CD14-positive monocyte (primary cell): ENCODE results near the gene EXTL1. TPM values are rescaled to one million over a fixed set of nuclear protein-coding genes. Genes with fewer than 3 reads are reported as not detected.

Source experiments
- DNase-seq, 3 donors: peaks; one replicate each; pipeline ENCODE4 v3.0.0-alpha.2; 2011 to 2022
- H2AFZ ChIP-seq: 2 replicates; pipeline ENCODE4 v1.6.0; 2012; ENCODE audit warnings: mild to moderate bottlenecking, low read depth, low read length, inconsistent platforms; ENCODE audit not compliant: insufficient read depth, poor library complexity, severe bottlenecking
- H3K27ac ChIP-seq, 2 donors: 1 replicate in 1 of 2; 2 replicates in 1 of 2; pipeline ENCODE4 v1.5.1; 2012 to 2013; ENCODE audit warnings: low read length in 2 of 2, control low read depth in 1 of 2, inconsistent platforms in 1 of 2, low read depth in 1 of 2, mild to moderate bottlenecking in 1 of 2
- H3K27me3 ChIP-seq, 2 donors: one replicate each; pipeline versions ENCODE4 v1.6.0 to v1.6.1; 2011 to 2013; ENCODE audit warnings: low read length in 2 of 2; ENCODE audit not compliant: control insufficient read depth in 2 of 2, insufficient read depth in 2 of 2
- H3K36me3 ChIP-seq, 2 donors: replicated peaks in 1 of 2; 1 replicate in 1 of 2; 2 replicates in 1 of 2; pipeline versions ENCODE4 v1.5.1 to v1.6.1; 2012 to 2013; ENCODE audit warnings: low read length in 2 of 2, control low read depth in 1 of 2, inconsistent platforms in 1 of 2, mild to moderate bottlenecking in 1 of 2; ENCODE audit not compliant: insufficient read depth in 2 of 2, control insufficient read depth in 1 of 2
- H3K4me1 ChIP-seq, 2 donors: 1 replicate in 1 of 2; 2 replicates in 1 of 2; pipeline versions ENCODE4 v1.5.1 to v1.6.1; 2012 to 2013; ENCODE audit warnings: low read length in 2 of 2, control low read depth in 1 of 2, inconsistent platforms in 1 of 2, mild to moderate bottlenecking in 1 of 2, moderate library complexity in 1 of 2; ENCODE audit not compliant: insufficient read depth in 2 of 2, control insufficient read depth in 1 of 2
- H3K4me2 ChIP-seq: replicated peaks from 2 replicates; pipeline ENCODE3; 2012; ENCODE audit warnings: low read length, moderate library complexity, mild to moderate bottlenecking; ENCODE audit not compliant: poor library complexity, severe bottlenecking; ENCODE audit errors: extremely low read depth
- H3K4me3 ChIP-seq, 3 experiments: fragments of 200-600 bp in 1 of 3; sonication (generic) in 1 of 3; replicated peaks in 1 of 3; 1 replicate in 2 of 3; 2 replicates in 1 of 3; pipeline ENCODE4 v1.5.1; 2011 to 2013; ENCODE audit warnings: low read length in 3 of 3, mild to moderate bottlenecking in 3 of 3, control low read depth in 2 of 3, low read depth in 2 of 3, inconsistent platforms in 1 of 3, moderate library complexity in 1 of 3
- H3K79me2 ChIP-seq: 2 replicates; pipeline ENCODE4 v1.6.0; 2012; ENCODE audit warnings: mild to moderate bottlenecking, control low read depth, inconsistent platforms, low read length, moderate library complexity; ENCODE audit not compliant: insufficient read depth
- H3K9ac ChIP-seq: 2 replicates; pipeline ENCODE4 v1.6.0; 2017; ENCODE audit warnings: low read length, mild to moderate bottlenecking; ENCODE audit not compliant: insufficient read depth, poor library complexity, severe bottlenecking
- H3K9me3 ChIP-seq, 2 donors: replicated peaks in 1 of 2; 1 replicate in 1 of 2; 2 replicates in 1 of 2; pipeline versions ENCODE4 v1.5.1 to v1.6.1; 2012 to 2013; ENCODE audit warnings: low read length in 2 of 2, control low read depth in 1 of 2; ENCODE audit not compliant: control insufficient read depth in 1 of 2, insufficient read depth in 1 of 2
- H4K20me1 ChIP-seq: 2 replicates; pipeline ENCODE4 v1.6.0; 2012; ENCODE audit warnings: mild to moderate bottlenecking, low read length, control low read depth, moderate library complexity; ENCODE audit not compliant: insufficient read depth
- H3K27ac Mint-ChIP-seq, 7 donors: one replicate each; pipeline ENCODE4 v1.8.0; 2020; ENCODE audit warnings: mild to moderate bottlenecking in 7 of 7, mixed read lengths in 7 of 7, moderate library complexity in 6 of 7, inconsistent platforms in 2 of 7
- H3K27me3 Mint-ChIP-seq, 3 donors: one replicate each; pipeline ENCODE4 v1.8.0; 2021 to 2022; ENCODE audit warnings: low read depth in 3 of 3, mild to moderate bottlenecking in 3 of 3, mixed read lengths in 3 of 3, moderate library complexity in 3 of 3, inconsistent platforms in 1 of 3
- H3K36me3 Mint-ChIP-seq, 2 donors: one replicate each; pipeline ENCODE4 v1.8.0; 2020; ENCODE audit warnings: mixed read lengths in 2 of 2, inconsistent platforms in 1 of 2, mild to moderate bottlenecking in 1 of 2
- H3K4me1 Mint-ChIP-seq: one replicate; pipeline ENCODE4 v1.8.0; 2020; ENCODE audit warnings: mild to moderate bottlenecking, mixed read lengths
- H3K4me3 Mint-ChIP-seq, 2 donors: one replicate each; pipeline ENCODE4 v1.8.0; 2020; ENCODE audit warnings: mild to moderate bottlenecking in 2 of 2, mixed read lengths in 2 of 2, moderate library complexity in 1 of 2
- H3K9me3 Mint-ChIP-seq, 7 donors: one replicate each; pipeline ENCODE4 v1.8.0; 2020 to 2022; ENCODE audit warnings: mixed read lengths in 7 of 7, mild to moderate bottlenecking in 6 of 7, moderate library complexity in 6 of 7, inconsistent platforms in 2 of 7
- CTCF ChIP-seq: fragments of 200-600 bp; IDR thresholded peaks from one replicate; pipeline ENCODE4 v1.8.0; 2022; ENCODE audit warnings: antibody characterized with exemption, mild to moderate bottlenecking
- WGBS: methylation state at CpG from one replicate; pipeline ENCODE4 v1.1.5; 2013; ENCODE audit warnings: missing lambda C conversion rate; ENCODE audit not compliant: insufficient coverage; 5-methylcytosine and 5-hydroxymethylcytosine counted together
- intact Hi-C, 2 donors: fragments of 100-400 bp; cut with micrococcal nuclease; formaldehyde crosslinking; loops; one replicate each; pipeline versions ENCODE4 v1.15.0 to v1.15.1; 2023
- polyA plus RNA-seq, 3 donors: library from polyadenylated mRNA; depleted of rRNA in 1 of 3; unstranded in 2 of 3; stranded (reverse) in 1 of 3; fragments of 300-500 nt in 2 of 3; fragments of >200 nt in 1 of 3; fragmentation: Illumina TruSeq in 2 of 3; gene quantifications; 1 replicate in 2 of 3; 2 replicates in 1 of 3; pipeline ENCODE4 v1.2.3, GENCODE V29; 2012 to 2021

The EXTL1 gene
- polyA plus RNA-seq, 3 donors, result not detected

- no peak overlapping the region for H3K27ac ChIP-seq
- peaks cover 43 to 72% (median 46%) of the 10 kb centered on the region in 3 donors for H3K27me3 Mint-ChIP-seq
- H3K27ac Mint-ChIP-seq, result no peak overlapping the region
- WGBS, result 96% methylated on average over 5 of the region's 6 CpGs
- H3K9ac ChIP-seq, result no peak overlapping the region
- no peak overlapping the region for H3K4me3 Mint-ChIP-seq
- H3K4me2 ChIP-seq, result no peak overlapping the region
- peaks cover 15% of the 10 kb centered on the region for H3K4me1 Mint-ChIP-seq
- H2AFZ ChIP-seq, result no peak overlapping the region
- H3K9me3 ChIP-seq, result peaks cover 0 to 15% of the 10 kb centered on the region in 2 donors
- no peaks in the 10 kb centered on the region for H4K20me1 ChIP-seq
- peaks cover 19 to 41% of the 10 kb centered on the region in 2 donors for H3K27me3 ChIP-seq
- H3K36me3 Mint-ChIP-seq, result no peaks in the 10 kb centered on the region
- H3K4me3 ChIP-seq, result no peak overlapping the region
- intact Hi-C loops, result no loop called here
- TF ChIP-seq CTCF, result no peak
- no peaks in the 10 kb centered on the region for H3K79me2 ChIP-seq
- no peak for DNase-seq
- H3K4me1 ChIP-seq, result peaks cover 7 to 12% of the 10 kb centered on the region in 2 donors
- peaks cover 0 to 10% (median under 1%) of the 10 kb centered on the region in 7 donors for H3K9me3 Mint-ChIP-seq
- H3K36me3 ChIP-seq, result no peaks in the 10 kb centered on the region
Measured at GRCh38 chr1:26050248-26050640, 28.7 kb downstream of the EXTL1 start.

GRCh38 chr1:26053718-26054560, 32.4 kb downstream of the EXTL1 start:
- peak overlapping the region; percentile 34 for H3K4me2 ChIP-seq
- peaks cover 2 to 9% of the 10 kb centered on the region in 2 donors for H3K27me3 ChIP-seq
- intact Hi-C loops, result no loop called here
- H3K27me3 Mint-ChIP-seq, result peaks cover 23 to 51% (median 24%) of the 10 kb centered on the region in 3 donors
- H3K4me1 ChIP-seq, result peaks cover 7 to 12% of the 10 kb centered on the region in 2 donors
- no peaks in the 10 kb centered on the region for H4K20me1 ChIP-seq
- no peak for DNase-seq
- H3K4me1 Mint-ChIP-seq, result peaks cover 14% of the 10 kb centered on the region
- H3K4me3 ChIP-seq, result no peak overlapping the region
- no peak overlapping the region for H3K27ac ChIP-seq
- H3K79me2 ChIP-seq, result no peaks in the 10 kb centered on the region
- peaks cover 0 to 2% (median 0%) of the 10 kb centered on the region in 7 donors for H3K9me3 Mint-ChIP-seq
- WGBS, result 9% methylated on average over 9 of the region's 16 CpGs
- TF ChIP-seq CTCF, result no peak
- H3K9ac ChIP-seq, result peak overlapping the region; percentile 15
- H3K36me3 ChIP-seq, result no peaks in the 10 kb centered on the region
- H3K9me3 ChIP-seq, result no peaks in the 10 kb centered on the region
- H3K36me3 Mint-ChIP-seq, result no peaks in the 10 kb centered on the region
- no peak overlapping the region for H3K4me3 Mint-ChIP-seq
- H3K27ac Mint-ChIP-seq, result peak overlapping the region in 1 of 7 donors; percentile 26
- H2AFZ ChIP-seq, result peak overlapping the region; percentile 51
